Urinary bladder (tissue), 4 donors: Measurements from ENCODE around the gene PRKD2. TPM values are rescaled to one million over a fixed set of nuclear protein-coding genes. Genes with fewer than 3 reads are reported as not detected.
"Not testable (repeated sequence)": the region's sequence is repeated elsewhere in the genome, so short reads cannot be mapped to it uniquely, and the experiment has no call there.

Experiments
- DNase-seq: peaks from one replicate; pipeline ENCODE4 v3.0.0-alpha.2; 2015; ENCODE audit errors: extremely low spot score
- H3K27ac ChIP-seq: one replicate; pipeline ENCODE4 v1.5.1; 2013; ENCODE audit warnings: low read depth, mild to moderate bottlenecking, moderate library complexity
- H3K36me3 ChIP-seq: one replicate; pipeline ENCODE4 v1.6.1; 2013; ENCODE audit warnings: mild to moderate bottlenecking, moderate library complexity; ENCODE audit not compliant: insufficient read depth
- H3K4me1 ChIP-seq: one replicate; pipeline ENCODE4 v1.6.1; 2013; ENCODE audit warnings: mild to moderate bottlenecking, moderate library complexity; ENCODE audit not compliant: insufficient read depth
- H3K4me3 ChIP-seq: one replicate; pipeline ENCODE4 v1.5.1; 2013; ENCODE audit warnings: low read depth, low read length
- WGBS: extraction: QIAGEN DNeasy Blood & Tissue Kit; methylation state at CpG from one replicate; pipeline ENCODE4 v1.1.7; 2013; 5-methylcytosine and 5-hydroxymethylcytosine counted together
- polyA plus RNA-seq: library from polyadenylated mRNA; stranded (reverse); fragments of 200-250 nt; gene quantifications from one replicate; pipeline ENCODE4 v1.2.3, GENCODE V29; 2013
- total RNA-seq: library from RNA; depleted of rRNA; stranded (reverse); fragments of >200 nt; gene quantifications from one replicate; pipeline ENCODE4 v1.2.3, GENCODE V29; 2014
- donor health status: healthy with polysubstance abuse.
- donor health status: healthy.

Gene PRKD2
- total and polyA plus RNA-seq, 2 donors, result 12.1 to 29.9 TPM

DNA sequence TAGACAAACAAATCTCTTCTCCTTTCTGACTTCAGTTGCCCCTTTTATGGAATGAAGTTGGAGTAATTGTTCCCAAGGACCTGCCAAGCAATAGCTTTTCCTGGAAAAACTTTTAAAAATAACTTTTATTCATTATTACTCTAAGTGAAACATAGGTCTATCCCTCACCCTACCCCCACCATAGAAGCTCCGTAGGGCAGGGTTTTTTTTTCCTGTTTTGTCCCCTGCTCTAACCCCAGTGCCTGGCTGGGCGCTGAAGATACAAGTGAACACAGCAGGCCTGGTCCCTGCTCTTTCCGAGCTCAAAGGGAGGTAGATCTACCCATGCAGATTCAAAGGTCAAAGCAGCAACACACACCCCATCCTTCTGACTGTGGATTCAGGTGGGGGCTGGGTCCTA, 72.2 kb downstream of the PRKD2 start:
- Histone ChIP-seq H3K27ac (no peak overlapping the region), H3K36me3 (no peaks in the 10 kb centered on the region), H3K4me3 (no peak overlapping the region), H3K4me1 (no peaks in the 10 kb centered on the region)
- DNase-seq, result no peak
- 27% methylated on average over 3 of the region's 3 CpGs for WGBS

DNA sequence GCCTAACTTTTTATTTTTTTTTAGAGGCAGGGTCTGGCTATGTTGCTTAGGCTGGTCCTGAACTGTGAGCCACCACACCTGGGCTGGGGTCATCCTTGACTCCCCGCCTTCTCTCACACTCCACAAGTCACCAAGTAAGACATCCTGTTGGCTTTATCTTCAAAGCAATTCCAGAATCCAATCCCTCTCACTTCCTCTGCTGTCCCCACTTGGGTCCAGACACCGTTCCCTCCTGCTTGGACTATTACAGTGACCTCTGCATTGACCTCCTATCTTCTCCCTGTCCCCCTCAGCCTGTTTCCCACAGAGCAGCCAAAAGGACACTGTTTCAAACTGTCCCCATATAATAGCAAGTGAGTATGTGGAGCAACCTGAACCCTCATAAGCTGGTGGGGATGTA, 76.3 kb downstream of the PRKD2 start:
- no peaks in the 10 kb centered on the region for H3K36me3 ChIP-seq
- H3K4me3 ChIP-seq, result no peak overlapping the region
- H3K27ac ChIP-seq, result no peak overlapping the region
- DNase-seq, result no peak
- 73% methylated on average over 2 of the region's 2 CpGs for WGBS
- no peaks in the 10 kb centered on the region for H3K4me1 ChIP-seq

DNA sequence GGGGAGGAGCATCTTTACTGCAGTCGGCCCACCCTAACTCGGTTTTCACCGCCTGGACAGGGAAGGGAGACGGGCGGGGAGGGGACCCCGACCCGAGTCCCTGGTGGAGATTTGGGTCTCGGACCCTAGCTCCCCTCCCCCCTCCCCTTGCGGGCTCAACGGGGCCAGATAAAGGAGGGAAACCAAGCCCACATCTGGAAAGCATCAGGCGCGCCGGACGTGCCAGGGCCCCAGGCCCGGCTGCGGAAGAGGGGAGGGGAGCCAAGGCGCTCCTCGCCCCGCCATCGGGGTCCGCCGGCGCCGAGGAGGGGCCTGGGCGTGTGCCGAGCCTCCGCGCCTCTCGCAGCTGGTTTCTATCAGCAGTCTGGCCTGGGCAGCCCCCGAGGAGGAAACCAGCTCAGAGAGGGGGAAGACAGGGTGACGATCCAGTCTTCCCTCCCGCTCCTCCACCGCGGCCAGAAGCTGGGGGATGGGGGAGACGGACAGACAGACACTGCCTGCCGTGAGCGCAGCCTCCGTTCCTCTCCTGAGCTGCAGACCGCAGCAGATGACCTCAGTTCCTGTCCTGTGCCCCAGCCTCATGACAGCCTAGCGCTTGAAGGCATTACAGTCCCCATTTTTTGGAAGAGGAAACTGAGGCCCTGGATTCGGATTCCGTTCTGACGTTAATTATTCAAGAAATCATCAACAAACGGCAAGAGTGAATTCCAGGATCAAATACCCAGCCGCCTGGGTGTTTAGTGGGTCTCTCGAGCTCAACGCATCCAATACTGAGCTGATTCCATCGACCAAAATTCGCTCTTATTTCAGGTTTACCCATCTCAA, 77.3 kb downstream of the PRKD2 start:
- Histone ChIP-seq H3K27ac (peak overlapping the region; percentile 59), H3K36me3 (no peaks in the 10 kb centered on the region), H3K4me3 (peak overlapping the region; percentile 41), H3K4me1 (no peaks in the 10 kb centered on the region)
- WGBS, result 4% methylated on average over 49 of the region's 49 CpGs
- DNase-seq, result peak; percentile 60

DNA sequence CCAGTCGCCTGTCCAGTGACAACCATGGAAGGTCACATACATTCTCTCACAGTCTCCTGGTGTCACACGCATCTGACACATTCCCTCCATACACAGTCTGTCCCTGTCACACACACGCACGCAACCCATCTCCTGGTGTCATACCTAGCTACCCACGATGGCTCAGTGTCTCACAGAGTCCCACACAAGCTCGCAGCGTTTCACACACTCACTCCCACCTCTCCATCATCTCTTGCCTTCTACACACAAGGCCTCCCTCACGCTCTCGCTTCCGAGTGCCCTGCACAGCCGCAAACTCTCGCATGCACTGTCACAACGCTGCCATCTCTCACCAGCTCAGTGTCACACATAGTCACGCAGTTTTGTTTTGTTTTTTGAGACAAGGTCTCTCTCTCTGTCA, 79.7 kb downstream of the PRKD2 start:
- no peak for DNase-seq
- 88% methylated on average over 14 of the region's 14 CpGs for WGBS
- no peaks in the 10 kb centered on the region for H3K4me1 ChIP-seq
- H3K36me3 ChIP-seq, result no peaks in the 10 kb centered on the region
- no peak overlapping the region for H3K4me3 ChIP-seq
- H3K27ac ChIP-seq, result no peak overlapping the region

DNA sequence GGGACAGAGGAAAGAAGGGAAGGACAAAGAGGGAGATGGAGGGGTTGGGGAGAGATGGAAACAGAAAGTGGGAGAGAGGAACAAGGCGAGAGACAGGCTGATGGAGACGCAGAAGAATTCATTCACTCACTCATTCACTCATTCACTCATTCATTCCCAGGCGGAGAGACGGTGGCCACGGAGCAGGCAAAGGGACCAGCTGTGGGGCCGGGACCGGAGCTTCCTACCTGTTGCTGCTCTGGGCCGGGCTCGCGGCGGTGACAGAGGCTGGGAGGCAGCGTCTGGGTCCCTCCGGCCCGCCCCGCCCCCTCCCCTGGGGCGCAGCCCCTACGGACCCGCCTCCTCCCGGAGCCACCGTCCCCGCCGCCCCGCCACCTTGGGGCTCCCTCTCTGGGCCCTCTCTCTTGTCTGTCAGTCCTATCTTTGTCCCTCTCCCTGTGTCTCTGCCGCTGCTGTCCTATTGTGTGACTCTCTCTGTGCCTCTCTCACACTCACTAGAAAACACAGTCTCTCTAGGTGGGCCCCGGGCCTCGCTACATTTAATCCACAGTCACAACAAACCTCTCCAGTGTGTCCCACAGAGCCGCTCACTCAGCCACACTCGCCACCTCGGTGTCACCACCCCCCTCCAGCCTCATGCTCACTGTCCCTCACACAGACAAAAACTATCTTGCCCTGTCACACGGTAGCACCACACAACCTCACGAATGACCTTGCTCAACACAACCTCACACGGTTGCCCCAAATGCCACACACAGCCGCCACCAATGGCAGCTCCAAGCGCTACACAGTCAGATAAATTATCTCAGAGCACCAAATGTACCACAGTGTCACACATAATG, 80.8 kb downstream of the PRKD2 start, which contains the start of gene GNG8:
GNG8 (minus strand) TSS at position 283 of the 842 bp plus-strand sequence. CDS start 1,520 bp downstream, outside the sequence.
- no peaks in the 10 kb centered on the region for H3K4me1 ChIP-seq
- H3K4me3 ChIP-seq, result no peak within 1 kb of the TSS
- no peaks in the 10 kb centered on the region for H3K36me3 ChIP-seq
- H3K27ac ChIP-seq, result no peak within 1 kb of the TSS
- DNase-seq, result no peak
- WGBS, result 53% methylated on average over 34 of the region's 34 CpGs

DNA sequence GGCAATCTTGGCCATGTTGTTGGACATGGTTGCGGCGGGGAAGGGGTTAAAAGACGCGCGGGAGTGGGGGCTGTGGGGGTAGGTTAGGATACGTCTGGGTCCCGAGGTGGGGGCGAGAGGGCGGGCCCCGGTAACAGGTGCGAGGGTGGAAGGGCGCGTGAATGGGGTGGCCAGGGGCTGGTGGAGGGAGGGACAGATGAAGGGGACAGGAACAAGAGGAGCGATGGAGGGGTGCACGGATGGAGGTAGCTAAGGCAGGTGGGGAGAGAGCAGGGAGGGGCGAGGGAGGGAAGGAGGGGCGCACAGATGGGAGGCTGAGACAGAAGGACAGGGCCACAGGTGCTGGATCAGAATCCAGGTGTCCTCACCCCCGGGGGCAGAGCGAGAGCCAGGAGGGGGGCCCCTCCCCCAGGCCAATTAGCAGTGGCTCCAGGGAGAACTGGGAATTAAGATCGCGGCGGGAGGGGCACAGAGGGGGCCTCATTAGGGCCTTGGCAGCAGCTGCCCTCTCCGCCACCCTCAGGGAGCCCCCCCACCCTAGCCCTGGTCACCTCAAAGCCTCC, 82.2 kb downstream of the PRKD2 start:
- H3K4me3 ChIP-seq, result no peak overlapping the region
- 12% methylated on average over 23 of the region's 23 CpGs for WGBS
- no peak overlapping the region for H3K27ac ChIP-seq
- DNase-seq, result no peak
- H3K36me3 ChIP-seq, result no peaks in the 10 kb centered on the region
- peaks cover 2% of the 10 kb centered on the region for H3K4me1 ChIP-seq

DNA sequence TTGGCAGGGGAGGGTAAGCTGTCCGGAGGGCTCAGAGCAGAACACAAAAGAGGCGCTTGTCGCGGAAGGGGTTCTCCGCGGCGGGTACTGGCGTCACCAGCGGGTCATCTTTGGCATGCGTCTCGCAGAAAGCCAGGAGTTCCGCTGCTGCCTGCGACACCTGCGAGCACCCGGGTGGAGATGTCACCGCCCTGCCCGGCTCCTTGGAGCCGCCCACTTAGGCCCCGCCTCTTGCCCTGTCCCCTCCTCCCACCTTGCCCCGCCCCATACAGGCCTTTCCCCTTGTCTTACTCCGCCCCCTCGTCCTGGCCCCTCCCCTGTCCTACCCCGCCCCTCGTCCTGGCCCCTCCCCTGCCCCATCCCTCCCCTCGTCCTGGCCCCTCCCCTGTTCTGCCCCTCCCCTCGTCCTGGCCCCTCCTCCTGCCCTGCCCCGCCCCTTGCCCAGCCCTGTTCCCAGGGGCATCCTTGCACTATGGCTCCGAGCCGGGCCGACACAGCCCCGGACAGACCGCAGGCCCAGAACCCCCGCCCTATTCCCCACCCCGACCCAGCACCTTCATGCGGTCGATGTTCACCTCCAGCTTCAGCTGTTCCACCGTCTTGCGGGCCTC, 82.8 kb downstream of the PRKD2 start:
- Histone ChIP-seq H3K27ac (no peak overlapping the region), H3K4me3 (no peak overlapping the region), H3K4me1 (peaks cover 2% of the 10 kb centered on the region), H3K36me3 (no peaks in the 10 kb centered on the region)
- DNase-seq, result no peak
- 16% methylated on average over 38 of the region's 38 CpGs for WGBS

DNA sequence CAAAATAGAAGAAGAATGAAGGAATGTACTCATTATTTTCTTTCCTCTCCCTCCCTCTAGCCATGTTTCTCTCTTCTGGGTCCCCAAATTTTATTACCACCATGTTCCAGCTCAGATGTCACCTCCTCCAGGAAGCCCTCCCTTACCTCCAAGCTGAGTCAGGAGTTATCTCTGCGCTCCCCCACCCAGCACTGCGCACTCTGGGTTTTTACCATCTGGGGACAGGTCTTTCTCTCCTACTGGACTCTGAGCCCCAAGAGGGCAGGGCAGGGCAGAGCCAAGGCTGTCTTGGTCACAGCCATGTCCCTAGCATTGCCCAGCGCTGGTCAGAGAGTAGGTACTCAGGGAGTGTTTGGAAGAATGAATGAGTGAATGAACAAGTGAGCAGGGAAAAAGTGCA, 83.8 kb downstream of the PRKD2 start:
- Histone ChIP-seq H3K36me3 (no peaks in the 10 kb centered on the region), H3K4me1 (peaks cover 2% of the 10 kb centered on the region), H3K27ac (no peak overlapping the region), H3K4me3 (no peak overlapping the region)
- no peak for DNase-seq
- WGBS, result 94% methylated on average over 3 of the region's 3 CpGs

DNA sequence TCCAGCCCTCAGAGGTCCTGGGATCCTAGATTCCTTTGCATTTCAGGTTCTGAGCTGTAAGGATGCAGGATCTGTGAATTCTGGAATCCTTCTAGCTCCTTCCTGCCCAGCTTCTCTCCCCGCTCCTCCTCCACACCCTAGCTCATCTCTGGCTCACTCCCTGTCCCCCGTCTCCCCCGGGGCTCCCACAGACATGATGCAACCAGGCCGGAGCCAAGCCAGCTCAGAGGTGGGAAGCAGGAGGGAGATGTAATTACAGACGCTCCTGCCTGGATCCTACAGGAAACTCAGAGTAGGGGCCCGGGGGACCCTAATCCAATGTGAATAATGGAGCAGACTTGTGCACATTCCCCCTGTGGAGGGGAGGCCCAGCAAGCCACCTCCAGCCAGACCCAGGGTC, 85.4 kb downstream of the PRKD2 start:
- Histone ChIP-seq H3K27ac (no peak overlapping the region), H3K36me3 (no peaks in the 10 kb centered on the region), H3K4me1 (peaks cover 2% of the 10 kb centered on the region), H3K4me3 (no peak overlapping the region)
- no peak for DNase-seq
- 42% methylated on average over 6 of the region's 6 CpGs for WGBS

DNA sequence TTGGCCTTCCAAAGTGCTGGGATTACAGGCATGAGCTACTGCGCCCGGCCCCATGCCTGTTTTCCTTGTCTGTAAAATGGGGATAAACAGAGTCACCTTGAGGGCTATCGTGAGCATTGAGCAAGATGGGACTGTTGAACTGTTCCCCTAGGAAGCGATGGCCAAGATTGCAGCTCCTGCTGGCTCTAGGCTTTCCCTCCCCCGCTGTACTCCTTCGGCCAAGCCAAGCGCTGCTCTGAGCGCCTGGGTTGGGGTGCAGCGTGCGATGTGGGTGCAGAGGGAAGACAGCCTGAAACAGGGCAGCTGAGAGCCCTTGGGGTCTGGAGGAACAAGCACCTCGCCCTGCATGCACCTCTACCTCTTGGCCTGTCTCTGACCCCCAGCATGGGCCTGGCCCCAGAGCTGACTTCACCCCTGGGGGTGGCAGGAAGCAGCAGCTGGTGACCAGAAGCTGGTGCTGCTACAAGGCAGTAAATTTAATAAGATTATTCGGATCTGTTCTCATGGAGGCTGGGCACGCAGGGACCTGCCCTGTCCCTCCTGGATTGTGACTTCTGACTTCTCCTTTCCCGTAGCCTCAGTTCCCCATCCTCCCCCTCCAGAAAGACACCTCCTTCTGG, 86.2 kb downstream of the PRKD2 start:
- DNase-seq, result no peak
- WGBS, result 84% methylated on average over 14 of the region's 14 CpGs
- Histone ChIP-seq H3K4me3 (no peak overlapping the region), H3K4me1 (peaks cover 2% of the 10 kb centered on the region), H3K27ac (no peak overlapping the region), H3K36me3 (no peaks in the 10 kb centered on the region)

DNA sequence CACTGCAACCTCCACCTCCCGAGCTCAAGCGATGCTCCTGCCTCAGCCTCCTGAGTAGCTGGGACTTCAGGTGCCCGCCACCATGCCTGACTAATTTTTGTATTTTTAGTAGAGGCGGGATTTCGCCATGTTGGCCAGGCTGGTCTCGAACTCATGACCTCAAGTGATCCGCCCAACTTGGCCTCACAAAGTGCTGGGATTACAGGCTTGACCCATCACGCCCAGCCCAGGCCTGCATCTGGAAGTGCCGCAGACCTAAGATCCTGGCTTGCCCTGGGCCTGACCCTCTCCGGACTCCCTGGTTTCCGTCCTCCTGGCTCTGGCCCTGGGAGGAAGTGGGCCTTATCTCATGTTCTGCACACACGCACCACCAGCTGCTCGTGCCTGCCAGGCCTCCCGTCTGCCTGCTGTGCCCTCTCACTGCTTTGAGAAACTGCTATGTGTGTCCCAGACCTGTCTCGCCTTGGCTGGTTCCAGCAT, 87.3 kb downstream of the PRKD2 start:
- Histone ChIP-seq H3K4me3 (no peak overlapping the region), H3K36me3 (no peaks in the 10 kb centered on the region), H3K4me1 (peaks cover 2% of the 10 kb centered on the region), H3K27ac (no peak overlapping the region)
- no peak for DNase-seq
- WGBS, result 71% methylated on average over 15 of the region's 15 CpGs

DNA sequence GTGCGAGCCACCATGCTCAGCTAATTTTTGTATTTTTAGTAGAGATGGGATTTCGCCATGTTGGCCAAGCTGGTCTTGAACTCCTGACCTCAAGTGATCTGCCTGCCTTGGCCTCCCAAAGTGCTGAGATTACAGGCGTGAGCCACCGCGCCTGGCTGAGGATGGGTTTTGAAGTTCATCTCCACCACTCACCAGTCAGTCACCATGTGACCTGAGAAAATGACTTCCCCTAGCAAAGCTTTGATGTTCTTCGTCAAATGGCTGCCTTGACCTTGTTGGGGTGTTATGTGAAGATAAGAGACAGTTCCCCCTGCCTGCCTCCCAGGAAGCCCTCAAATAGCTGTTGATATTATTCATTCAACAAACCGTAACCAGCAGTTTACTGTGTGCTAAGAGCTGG, 87.9 kb downstream of the PRKD2 start:
- not testable (repeated sequence) for H3K36me3 ChIP-seq, H3K4me1 ChIP-seq, H3K27ac ChIP-seq, DNase-seq, H3K4me3 ChIP-seq
- 89% methylated on average over 7 of the region's 7 CpGs for WGBS

DNA sequence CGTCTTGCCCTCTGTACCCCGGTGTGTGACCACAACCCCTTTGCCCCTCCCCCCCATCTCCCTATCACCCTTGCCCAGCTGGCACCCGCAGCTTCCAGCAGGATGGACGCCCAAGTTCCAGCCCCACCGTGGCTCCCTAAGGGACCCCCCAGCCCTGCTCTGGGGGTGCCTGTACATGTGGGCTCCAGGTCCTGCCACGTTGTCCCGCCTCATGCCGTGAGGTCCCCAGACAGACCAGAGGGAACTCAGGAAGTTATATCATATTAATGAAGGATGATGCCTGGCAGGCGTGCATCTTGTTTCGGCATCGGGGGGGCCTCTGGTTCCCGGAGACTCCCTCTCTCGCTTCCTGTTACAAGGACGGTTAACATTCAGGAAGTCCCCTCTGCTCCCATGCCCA, 90.5 kb downstream of the PRKD2 start:
- Histone ChIP-seq H3K4me1 (peaks cover 2% of the 10 kb centered on the region), H3K36me3 (no peaks in the 10 kb centered on the region), H3K27ac (no peak overlapping the region), H3K4me3 (no peak overlapping the region)
- 69% methylated on average over 14 of the region's 14 CpGs for WGBS
- no peak for DNase-seq
